GM18873 (cell line): ENCODE results near the gene ETFBKMT.

Source experiments
- ATAC-seq: cut with Tn5 transposase; IDR thresholded peaks from one replicate; pipeline ENCODE4 v1.9.1; 2021; ENCODE audit warnings: mild to moderate bottlenecking, moderate library complexity, moderate number of reproducible peaks; ENCODE audit not compliant: unreplicated experiment, low FRiP score

ETFBKMT gene

GRCh38 chr12:31659087-31659942, at the start of gene ETFBKMT:
ETFBKMT (plus strand) TSS chr12:31659688; CDS start chr12:31661954, 2,266 bp downstream.
- ATAC-seq, result peak; percentile 100

- ATAC-seq, result no peak
Measured at GRCh38 chr12:31612819-31613218, 46.7 kb upstream of the ETFBKMT start.

GRCh38 chr12:31618228-31619025, 41.1 kb upstream of the ETFBKMT start:
- ATAC-seq, result no peak

- ATAC-seq, result no peak
Measured at GRCh38 chr12:31620311-31620710, 39.2 kb upstream of the ETFBKMT start.

GRCh38 chr12:31622038-31622437, 37.5 kb upstream of the ETFBKMT start:
- ATAC-seq, result no peak

- ATAC-seq, result no peak
Measured at GRCh38 chr12:31626270-31626995, 33.1 kb upstream of the ETFBKMT start.

- no peak for ATAC-seq
Measured at GRCh38 chr12:31627456-31628054, 31.9 kb upstream of the ETFBKMT start.

GRCh38 chr12:31629756-31630732, 29.4 kb upstream of the ETFBKMT start:
- ATAC-seq, result no peak

- no peak for ATAC-seq
Measured at GRCh38 chr12:31631023-31631724, 28.3 kb upstream of the ETFBKMT start.

- no peak for ATAC-seq
Measured at GRCh38 chr12:31631809-31632208, 27.7 kb upstream of the ETFBKMT start.

GRCh38 chr12:31633464-31633863, 26.0 kb upstream of the ETFBKMT start:
- no peak for ATAC-seq

GRCh38 chr12:31634620-31635019, 24.9 kb upstream of the ETFBKMT start:
- ATAC-seq, result no peak

GRCh38 chr12:31641509-31642090, 17.9 kb upstream of the ETFBKMT start:
- ATAC-seq, result no peak

GRCh38 chr12:31644536-31644935, 15.0 kb upstream of the ETFBKMT start:
- ATAC-seq, result no peak

GRCh38 chr12:31645924-31646323, 13.6 kb upstream of the ETFBKMT start:
- no peak for ATAC-seq

GRCh38 chr12:31647086-31647491, 12.4 kb upstream of the ETFBKMT start:
- no peak for ATAC-seq

GRCh38 chr12:31650918-31651317, 8.6 kb upstream of the ETFBKMT start:
- ATAC-seq, result no peak

GRCh38 chr12:31651893-31652521, 7.5 kb upstream of the ETFBKMT start:
- ATAC-seq, result no peak
